Pancreas (tissue), 10 donors: Measurements from ENCODE around the gene SFXN5. TPM values are rescaled to one million over a fixed set of nuclear protein-coding genes. Genes with fewer than 3 reads are reported as not detected.

ENCODE experiments used
- ATAC-seq, 4 donors: fragments of 200-7000 bp; cut with Tn5 transposase; one replicate each; pipeline versions ENCODE4 v1.8.0 to v1.9.1; 2020; ENCODE audit warnings: mild to moderate bottlenecking in 4 of 4, moderate library complexity in 4 of 4
- DNase-seq, 6 donors: peaks; one replicate each; pipeline ENCODE4 v3.0.0-alpha.2; 2020
- FAIRE-seq: peaks from 2 replicates; lab custom pipeline; 2012; peaks lifted over from hg19 to GRCh38; lab: Jason Lieb, UNC
- H3K27ac ChIP-seq, 4 donors: fragments of 200-600 bp; sonication (generic); 1 replicate in 3 of 4; 2 replicates in 1 of 4; pipeline versions ENCODE4 v1.5.0 to v1.8.0; 2020
- H3K27me3 ChIP-seq, 4 donors: fragments of 200-600 bp; one replicate each; pipeline ENCODE4 v1.8.0; 2021
- H3K36me3 ChIP-seq, 3 donors: fragments of 200-600 bp; sonication (generic) in 1 of 3; one replicate each; pipeline versions ENCODE4 v1.5.0 to v1.8.0; 2020 to 2021
- H3K4me1 ChIP-seq, 3 donors: fragments of 200-600 bp; one replicate each; pipeline ENCODE4 v1.8.0; 2021
- H3K4me3 ChIP-seq, 4 donors: fragments of 200-600 bp; sonication (generic) in 2 of 4; one replicate each; pipeline versions ENCODE4 v1.5.0 to v1.8.0; 2020 to 2021
- H3K9me3 ChIP-seq, 4 donors: fragments of 200-600 bp; one replicate each; pipeline ENCODE4 v1.8.0; 2021
- CTCF ChIP-seq, 4 donors: fragments of 200-600 bp; sonication (generic) in 3 of 4; IDR thresholded peaks; one replicate each; pipeline versions ENCODE4 v1.5.0 to v1.8.0; 2021; ENCODE audit warnings: antibody characterized with exemption in 4 of 4
- WGBS, 2 donors: extraction: QIAGEN DNeasy Blood & Tissue Kit; methylation state at CpG; one replicate each; pipeline ENCODE4 v1.1.7; 2013; 5-methylcytosine and 5-hydroxymethylcytosine counted together
- intact Hi-C, 3 donors: fragments of 100-400 bp; cut with DNase I; formaldehyde crosslinking; loops; one replicate each; pipeline versions ENCODE4 v1.11.1 to v1.14.2; 2022
- polyA plus RNA-seq, 2 donors: library from polyadenylated mRNA; stranded (reverse); fragments of 200-250 nt; gene quantifications; one replicate each; pipeline ENCODE4 v1.2.3, GENCODE V29; 2013
- total RNA-seq, 6 donors: library from RNA; stranded (reverse); fragmentation: NEBNext Ultra II Directional in 4 of 6; extraction: Animal tissue kit (Norgen Biotek cat#: 25700) in 4 of 6; gene quantifications; one replicate each; pipeline versions ENCODE4 v1.2.1 to v1.2.4, GENCODE V29; 2021 to 2023
- donor health status: healthy with polysubstance abuse.
- donor health status: DM: no; HTN: no; CAD: no; lungs with moderate emphysema.
- donor health status: DM: no; HTN: no; CAD: no.
- donor health status: control.
- donor health status: control.
- donor health status: Bipolar disorder and iron deficiency.
- donor health status: DM: yes; HTN: yes; CAD: no.
- donor health status: DM: no; HTN: no; CAD: no.
- donor health status: DM: no; HTN: no; CAD: no.
- donor health status: DM: yes; HTN: yes; CAD: no.

SFXN5 gene
- total and polyA plus RNA-seq, 8 donors: 2.6 to 8.4 (median 5.4) TPM

DNA sequence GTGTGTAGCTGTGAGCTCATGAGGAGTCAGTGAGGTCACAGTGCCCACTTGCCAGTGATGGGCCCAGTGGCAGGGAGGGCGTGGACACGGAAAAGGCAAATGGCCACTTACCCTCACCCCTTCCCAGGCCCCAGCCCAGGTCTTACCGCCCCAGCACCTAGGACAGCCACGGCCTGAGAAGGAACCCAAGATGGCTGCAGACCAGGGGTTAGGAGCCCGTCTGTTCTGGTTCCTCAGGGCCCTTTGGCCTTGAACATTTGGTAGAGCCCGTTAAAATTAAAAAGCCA, 80.1 kb downstream of the SFXN5 start:
- peak in 1 of 6 donors; percentile 36 for DNase-seq
- no peaks in the 10 kb centered on the region for H3K4me1 ChIP-seq
- no peaks in the 10 kb centered on the region for H3K9me3 ChIP-seq
- no peak for TF ChIP-seq CTCF (IDR thresholded peaks at IDR 0.05)
- no peak overlapping the region for H3K27ac ChIP-seq
- ATAC-seq: no peak
- H3K4me3 ChIP-seq: no peak overlapping the region
- H3K36me3 ChIP-seq: no peaks in the 10 kb centered on the region
- FAIRE-seq: no peak
- H3K27me3 ChIP-seq: no peaks in the 10 kb centered on the region
- intact Hi-C loops: loop anchor here (5.0 to 10.0 kb wide), 3 partner anchors 171 to 186 kb away; no protein-coding TSS in a partner anchor
- 87 to 90% methylated on average over 6 of the region's 6 CpGs for WGBS, 2 donors

DNA sequence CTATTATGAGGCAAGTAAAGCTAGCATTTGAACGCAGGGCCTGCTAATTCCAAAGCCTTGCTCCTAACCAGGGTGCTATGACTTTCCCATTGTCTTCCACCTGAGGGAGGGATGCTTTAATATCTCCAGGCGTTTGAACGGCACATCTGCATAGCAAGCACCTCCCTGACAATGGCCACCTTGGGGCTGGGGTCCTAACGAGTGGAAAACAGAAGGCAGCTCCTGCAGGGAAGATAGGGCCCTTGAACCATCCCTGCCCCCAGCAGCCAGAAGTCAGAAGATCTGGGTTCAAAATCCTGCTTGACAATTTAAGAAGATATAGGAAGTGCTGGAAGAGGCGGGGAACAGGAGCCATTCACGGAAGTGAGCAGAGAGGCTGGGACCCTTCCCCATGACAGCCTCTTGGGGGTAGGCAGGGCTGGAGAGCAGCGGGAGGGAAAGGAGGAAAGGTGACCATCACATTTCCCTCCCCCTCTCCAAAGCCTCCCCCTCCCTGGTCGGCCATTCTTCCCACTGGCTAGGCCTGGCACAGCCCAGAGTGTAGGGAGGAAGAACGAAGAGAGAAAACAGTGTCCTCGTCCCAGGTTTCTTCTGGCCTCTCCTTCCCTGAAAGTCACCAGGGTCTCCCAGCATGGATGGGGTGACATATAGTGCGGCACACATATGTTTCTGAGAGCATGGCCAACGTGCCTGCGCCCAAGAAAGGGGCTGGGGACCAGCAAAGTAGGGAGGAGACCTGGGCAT, 80.6 kb downstream of the SFXN5 start:
- ATAC-seq (no peak), DNase-seq (peak in 1 of 6 donors; percentile 14), FAIRE-seq (no peak)
- H3K27me3 ChIP-seq: no peaks in the 10 kb centered on the region
- H3K36me3 ChIP-seq: no peaks in the 10 kb centered on the region
- H3K4me3 ChIP-seq: no peak overlapping the region
- H3K27ac ChIP-seq: no peak overlapping the region
- no peaks in the 10 kb centered on the region for H3K4me1 ChIP-seq
- no peak for TF ChIP-seq CTCF (IDR thresholded peaks at IDR 0.05)
- intact Hi-C loops: loop anchor here (5.0 to 10.0 kb wide), 3 partner anchors 171 to 186 kb away; no protein-coding TSS in a partner anchor
- no peaks in the 10 kb centered on the region for H3K9me3 ChIP-seq
- WGBS, 2 donors: 84 to 93% methylated on average over 13 of the region's 13 CpGs

GRCh38 chr2:72989770-72990556, 81.5 kb downstream of the SFXN5 start:
- H3K4me3 ChIP-seq: no peak overlapping the region
- no peak for TF ChIP-seq CTCF (IDR thresholded peaks at IDR 0.05)
- peak in 3 of 4 donors; percentile 26 to 40 (median 28) for ATAC-seq
- no peaks in the 10 kb centered on the region for H3K4me1 ChIP-seq
- H3K9me3 ChIP-seq: no peaks in the 10 kb centered on the region
- intact Hi-C loops: loop anchor here (5.0 to 10.0 kb wide), 4 partner anchors 95 to 187 kb away; no protein-coding TSS in a partner anchor
- 90 to 94% methylated on average over 25 to 26 of the region's 26 CpGs for WGBS, 2 donors
- no peaks in the 10 kb centered on the region for H3K36me3 ChIP-seq
- no peaks in the 10 kb centered on the region for H3K27me3 ChIP-seq
- peak overlapping the region in 1 of 4 donors; percentile 31 for H3K27ac ChIP-seq
- FAIRE-seq: no peak
- peak in 3 of 6 donors; percentile 12 to 64 (median 38) for DNase-seq

DNA sequence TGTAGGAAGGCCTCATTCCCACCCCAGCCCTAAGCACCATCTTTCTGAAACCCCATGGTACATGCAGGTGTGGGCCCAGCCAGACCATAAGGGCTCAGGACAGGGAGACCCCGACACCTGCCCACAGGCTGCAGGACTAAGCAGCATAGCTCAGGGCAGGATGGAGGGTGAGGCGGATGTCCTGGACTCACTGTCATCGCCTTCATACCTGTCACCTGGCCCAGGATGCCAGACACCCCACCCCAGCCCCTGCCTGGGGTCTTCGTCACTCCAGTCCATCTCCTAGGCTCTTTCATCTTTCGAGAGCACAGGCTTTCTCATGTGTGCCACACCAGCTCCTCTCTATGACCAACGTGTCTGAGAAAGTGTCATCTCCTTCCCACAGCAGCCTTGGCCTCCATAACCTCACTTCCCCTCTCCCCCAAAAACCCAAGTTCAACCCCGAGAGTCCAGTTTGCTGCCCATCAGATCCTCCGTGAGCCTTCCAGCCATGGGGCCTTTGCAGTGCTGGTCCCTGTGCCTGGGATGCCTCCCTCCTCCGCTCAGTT, 82.7 kb downstream of the SFXN5 start:
- intact Hi-C loops: loop anchor here in 1 of 3 donors (10.0 kb wide), 1 partner anchor 96 kb away; no protein-coding TSS in a partner anchor

More for the DNA sequence above, 82.7 kb downstream of the SFXN5 start:
- no peak for TF ChIP-seq CTCF (IDR thresholded peaks at IDR 0.05)
- no peak for FAIRE-seq
- DNase-seq: peak in 2 of 6 donors; percentile 10 to 29
- 85 to 89% methylated on average over 9 of the region's 9 CpGs for WGBS, 2 donors
- H3K27me3 ChIP-seq: no peaks in the 10 kb centered on the region
- no peak for ATAC-seq
- no peaks in the 10 kb centered on the region for H3K9me3 ChIP-seq
- no peak overlapping the region for H3K27ac ChIP-seq
- H3K36me3 ChIP-seq: no peaks in the 10 kb centered on the region
- H3K4me3 ChIP-seq: no peak overlapping the region
- H3K4me1 ChIP-seq: no peaks in the 10 kb centered on the region
